ENCODE data around the gene PRKACG.
"Not testable (repeated sequence)": the region's sequence is repeated elsewhere in the genome, so short reads cannot be mapped to it uniquely, and the experiment has no call there.

The PRKACG gene
- 0 to 0.99 (median 0) reads per million in 17 experiments for total RNA-seq

DNA sequence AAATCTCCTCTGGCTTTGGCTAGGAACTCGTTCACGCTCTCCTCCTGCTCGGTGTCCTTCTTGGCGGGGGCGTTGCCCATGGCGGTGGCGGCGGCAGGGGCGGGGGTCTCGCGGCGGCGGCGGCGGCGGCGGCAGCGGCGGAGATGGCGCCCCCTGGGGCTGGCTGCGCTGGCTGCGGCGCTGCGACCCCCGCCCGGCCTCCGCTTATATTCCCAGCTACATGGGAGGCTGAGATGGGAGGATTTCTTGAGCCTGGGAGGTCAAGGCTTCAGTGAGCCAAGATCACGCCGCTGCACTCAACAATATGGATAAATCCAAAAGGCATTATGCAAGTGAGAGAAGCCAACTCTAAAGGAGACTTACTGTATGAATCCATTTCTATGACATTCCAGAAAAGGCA is at the start of gene PRKACG:
PRKACG (minus strand) TSS at position 101 of the 400 bp plus-strand sequence; CDS start at position 80, 21 bp downstream.
- no peak for DNase-seq

DNA sequence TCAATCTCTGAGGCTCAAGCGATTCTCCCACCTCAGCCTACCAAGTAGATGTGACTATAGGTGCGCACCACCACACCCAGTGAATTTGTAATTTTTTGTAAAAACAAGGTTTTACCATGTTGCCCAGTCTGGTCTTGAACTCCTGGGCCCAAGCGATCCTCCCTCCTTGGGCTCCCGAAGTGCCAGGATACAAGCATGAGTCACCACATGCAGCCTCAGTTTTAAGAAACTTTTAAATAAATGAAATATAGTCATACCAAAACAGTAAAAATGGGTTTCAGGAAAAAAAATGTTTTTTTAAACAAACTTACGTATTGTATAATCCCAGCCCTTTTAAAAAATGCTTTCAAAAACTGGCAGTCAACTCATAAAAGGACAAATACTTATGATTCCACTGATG is 48.3 kb upstream of the PRKACG start:
- no peak for DNase-seq

DNA sequence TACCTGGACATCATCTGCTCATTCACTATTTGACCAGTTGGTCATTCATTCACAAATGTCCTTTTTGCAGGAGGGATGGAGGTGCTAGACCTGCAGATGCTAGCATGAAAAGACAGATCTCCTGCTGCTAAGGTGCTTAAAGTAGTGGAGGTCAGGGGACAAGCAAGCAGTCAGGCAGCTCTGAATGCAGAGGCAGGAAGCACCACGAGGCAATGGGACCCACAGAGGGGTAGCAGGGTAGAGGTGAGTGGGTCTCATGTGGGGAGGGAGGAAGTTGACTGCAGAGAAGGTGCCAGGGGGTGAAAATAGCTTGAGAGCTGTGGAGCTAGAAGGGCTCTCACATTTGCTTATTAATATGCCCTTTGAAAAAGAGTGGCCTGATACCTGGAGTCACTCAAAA is 46.9 kb upstream of the PRKACG start:
- no peak for DNase-seq

DNA sequence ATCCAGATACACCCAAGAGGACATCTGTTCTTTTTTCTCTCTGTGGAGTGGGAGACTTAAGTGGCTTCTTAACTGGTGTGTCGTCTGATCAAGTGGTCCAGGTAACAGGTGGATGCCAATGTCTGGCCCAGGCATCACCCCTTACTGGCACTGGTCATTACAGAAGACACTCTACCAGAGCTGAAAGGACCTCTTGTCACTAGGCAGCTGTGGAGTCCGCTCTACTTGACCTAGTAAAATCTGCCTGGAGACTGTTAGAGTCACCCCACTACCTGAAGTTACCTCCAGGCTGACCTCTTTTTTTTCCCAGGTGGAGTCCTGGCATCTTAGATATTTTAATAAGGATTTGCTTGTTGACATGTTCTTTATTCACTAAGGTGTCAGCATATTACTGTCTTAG is 44.2 kb upstream of the PRKACG start:
- DNase-seq, result no peak

DNA sequence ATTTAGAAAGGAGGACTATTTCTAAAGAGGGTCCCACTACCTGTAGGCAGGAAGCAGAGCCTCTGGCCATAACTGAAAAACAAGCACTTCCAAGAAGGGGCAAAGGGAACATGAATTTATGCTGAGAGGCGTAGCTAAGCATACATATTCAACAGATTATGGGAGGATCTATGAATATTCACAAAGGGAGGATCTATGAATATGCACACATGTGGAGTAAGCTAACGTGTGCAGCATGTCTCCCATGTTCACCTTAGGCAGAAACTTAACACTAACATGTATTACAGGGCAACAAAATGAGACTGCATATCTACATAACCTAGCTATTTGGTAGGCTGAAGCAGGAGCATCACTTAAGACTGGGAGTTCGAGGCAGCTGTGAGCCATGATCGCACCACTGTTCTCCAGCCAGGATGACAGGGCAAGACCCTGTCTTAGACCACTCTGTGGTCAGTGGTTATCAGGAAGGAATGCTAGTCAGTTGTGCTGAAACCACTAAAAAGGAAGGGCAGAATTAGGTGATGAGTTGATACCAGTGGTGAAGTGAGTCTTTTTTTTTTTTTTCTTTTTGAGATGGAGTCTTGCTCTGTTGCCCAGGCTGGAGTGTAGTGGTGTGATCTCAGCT is 42.4 kb upstream of the PRKACG start:
- no peak for DNase-seq

DNA sequence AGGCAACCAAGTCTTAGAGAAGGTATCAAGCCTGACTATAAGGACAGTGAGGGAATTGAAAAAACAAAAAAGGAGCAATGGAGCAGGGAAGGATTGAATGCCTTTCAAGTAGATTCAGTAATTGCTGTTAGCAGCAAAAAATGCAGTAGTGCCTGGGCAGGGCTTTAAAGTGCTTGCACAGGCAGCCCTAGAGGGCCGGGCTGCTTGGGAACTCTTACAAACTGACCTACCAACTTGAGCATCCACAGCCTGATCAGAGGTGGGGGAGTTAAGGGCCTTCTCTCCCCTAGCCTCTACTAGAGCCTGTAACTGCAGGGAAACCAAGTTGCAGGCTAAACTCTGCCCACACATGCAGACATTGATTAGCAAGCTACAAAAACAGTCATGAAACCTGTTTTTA is 41.1 kb upstream of the PRKACG start:
- no peak for DNase-seq

DNA sequence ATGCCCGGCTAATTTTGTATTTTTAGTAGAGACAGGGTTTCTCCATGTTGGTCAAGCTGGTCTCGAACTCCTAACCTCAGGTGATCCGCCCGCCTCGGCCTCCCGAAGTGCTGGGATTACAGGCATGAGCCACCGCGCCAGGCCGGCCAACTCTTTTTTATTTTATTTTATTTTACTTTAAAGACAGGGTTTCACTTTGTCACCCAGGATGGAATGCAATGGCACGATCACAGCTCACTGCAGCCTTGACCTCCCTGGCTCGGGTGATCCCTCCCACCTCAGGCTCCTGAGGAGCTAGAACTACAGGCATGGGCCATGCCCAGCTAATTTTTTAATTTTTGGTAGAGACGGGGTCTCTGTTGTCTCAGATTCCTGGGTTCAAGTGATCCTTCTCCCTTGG is 37.0 kb upstream of the PRKACG start:
- DNase-seq, result not testable (repeated sequence)

DNA sequence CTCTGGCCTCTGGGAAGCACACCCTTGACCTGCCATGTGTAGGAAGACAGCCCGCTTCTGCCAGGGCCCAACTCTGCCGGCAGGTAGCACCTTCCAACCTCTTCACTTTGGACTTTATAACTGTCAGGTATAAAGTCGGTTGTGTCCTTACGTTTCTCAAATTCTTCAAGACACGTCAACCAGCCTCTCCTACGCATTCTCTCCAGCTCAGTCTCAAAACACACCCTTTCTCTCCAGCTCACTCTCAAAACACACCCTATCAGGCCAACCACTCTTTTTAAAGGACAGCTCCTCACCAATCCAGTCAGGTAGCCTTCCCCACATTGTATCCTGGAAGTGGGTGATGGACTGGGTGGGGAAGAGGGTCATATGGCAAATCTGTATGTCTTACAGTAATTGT is 35.2 kb upstream of the PRKACG start:
- DNase-seq, result no peak

DNA sequence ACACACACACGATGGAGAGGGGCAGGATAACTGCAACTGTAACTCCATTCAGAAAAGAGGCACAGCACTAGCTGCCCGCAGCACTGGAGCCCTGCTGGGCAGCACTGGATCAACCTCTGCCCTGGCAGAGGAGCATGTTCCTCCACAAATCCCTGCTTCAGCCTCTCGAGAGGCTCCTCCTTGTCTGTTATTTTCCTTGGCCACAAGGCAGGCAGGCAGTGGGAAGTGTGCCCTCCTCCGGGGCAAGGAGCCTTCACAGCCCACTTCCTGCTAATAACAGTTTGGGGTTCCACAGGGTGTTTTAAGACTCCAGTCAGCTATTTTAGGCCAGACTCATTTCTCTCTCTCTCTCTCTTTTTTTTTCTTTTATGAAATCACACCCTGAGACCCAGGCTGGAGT is 33.5 kb upstream of the PRKACG start:
- DNase-seq, result peak; percentile 11 to 45 (median 28)

DNA sequence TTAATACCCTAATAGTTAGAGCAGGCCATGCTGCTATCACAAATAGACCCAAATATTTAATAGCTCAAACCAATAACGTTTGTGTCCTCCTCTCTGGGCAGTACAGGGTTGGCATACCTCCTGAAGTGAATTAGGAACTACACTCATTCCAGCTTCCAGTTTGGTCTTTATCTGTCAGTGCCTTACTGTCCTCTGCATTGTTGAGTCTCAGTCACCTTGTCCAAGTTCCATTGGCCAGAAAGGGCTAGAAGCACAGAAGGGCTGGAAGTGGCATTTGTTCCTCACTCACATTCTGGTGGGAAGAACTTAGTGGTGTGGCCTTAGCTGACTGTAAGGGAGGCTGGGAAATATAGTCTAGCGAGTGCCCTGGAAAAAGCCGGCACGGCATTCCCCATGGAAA is 32.8 kb upstream of the PRKACG start:
- no peak for DNase-seq

DNA sequence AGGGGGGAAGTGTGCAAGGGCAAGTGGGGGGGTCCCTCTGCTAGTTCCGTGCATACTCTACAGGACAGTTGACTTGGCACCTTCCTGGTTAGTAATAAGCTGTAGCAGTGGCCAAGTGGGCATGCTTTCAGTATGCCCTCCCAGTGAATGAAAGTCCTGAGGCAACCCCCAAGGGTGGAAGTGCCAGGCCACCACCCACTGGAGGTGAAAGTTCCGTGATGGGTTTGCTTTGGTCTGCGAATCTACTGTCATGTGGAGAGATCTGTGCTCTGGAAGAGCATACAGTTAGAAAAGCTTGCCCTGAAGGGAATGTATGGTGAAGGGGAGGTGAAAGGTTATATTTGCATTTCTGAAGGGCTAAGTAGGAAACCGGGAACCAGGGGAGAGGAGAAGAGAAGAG is 31.9 kb upstream of the PRKACG start:
- no peak for DNase-seq

DNA sequence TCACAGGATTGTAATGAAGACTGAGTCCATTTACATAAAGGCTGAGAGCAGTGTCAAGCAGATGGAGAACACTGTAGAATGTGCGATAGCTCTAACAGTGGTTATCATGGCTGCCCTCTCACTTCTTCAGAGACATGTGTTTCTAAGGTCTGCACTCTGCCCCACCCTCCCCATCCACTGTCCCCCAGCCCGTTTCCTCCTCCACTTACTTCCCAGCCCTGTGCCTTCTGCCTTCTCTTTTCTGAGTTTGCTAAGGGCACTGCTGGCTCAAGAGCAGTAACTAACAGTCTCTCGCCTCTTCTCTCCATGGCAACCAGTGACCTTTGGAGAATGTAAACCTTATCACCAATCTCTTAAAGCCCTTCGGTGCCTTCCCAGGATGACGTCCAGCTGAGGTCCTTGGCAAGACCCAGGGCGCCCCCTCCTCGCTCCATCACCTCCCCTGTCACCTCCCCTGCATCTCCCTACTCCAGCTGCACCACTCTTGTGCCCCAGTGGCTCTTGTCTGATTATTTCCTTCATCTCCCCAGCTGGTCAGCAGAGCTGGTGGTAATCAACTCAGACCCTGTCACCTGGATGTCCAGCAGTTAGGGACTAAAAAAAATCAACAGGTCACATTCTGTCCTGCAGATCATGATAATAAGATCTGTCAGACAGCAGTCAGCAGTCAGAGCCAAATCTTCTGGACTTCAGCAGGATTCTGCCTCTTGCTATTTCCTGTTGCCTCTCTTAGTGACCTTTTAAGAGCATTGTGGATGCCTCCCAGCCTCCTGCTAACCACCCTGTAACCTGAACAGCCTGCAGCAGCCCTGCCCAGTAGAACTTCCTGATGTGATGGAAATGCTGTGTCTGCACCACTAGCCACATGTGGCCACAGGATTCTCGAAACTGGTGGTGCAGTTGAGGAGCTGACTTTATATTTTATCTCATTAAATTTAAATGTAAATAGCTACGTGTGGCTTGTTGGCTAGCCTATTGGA is 30.6 kb upstream of the PRKACG start:
- no peak for DNase-seq

DNA sequence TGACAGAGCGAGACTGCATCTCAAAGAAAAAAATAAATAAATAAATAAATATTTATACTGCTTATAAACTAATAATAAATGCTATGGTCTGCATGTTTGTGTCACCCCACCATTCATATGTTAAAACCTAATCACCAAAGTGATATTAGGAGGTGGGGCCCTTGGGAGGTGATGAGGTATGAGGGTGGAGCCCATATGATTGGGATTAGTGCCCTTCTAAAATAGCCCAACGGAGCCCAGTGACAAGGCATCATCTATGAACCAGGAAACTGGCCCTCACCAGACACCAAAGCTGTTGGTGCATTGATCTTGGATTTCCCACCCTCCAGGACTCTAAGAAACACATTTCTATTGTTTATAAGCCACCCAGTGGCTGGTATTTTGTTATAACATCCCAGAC is 26.7 kb upstream of the PRKACG start:
- no peak for DNase-seq

DNA sequence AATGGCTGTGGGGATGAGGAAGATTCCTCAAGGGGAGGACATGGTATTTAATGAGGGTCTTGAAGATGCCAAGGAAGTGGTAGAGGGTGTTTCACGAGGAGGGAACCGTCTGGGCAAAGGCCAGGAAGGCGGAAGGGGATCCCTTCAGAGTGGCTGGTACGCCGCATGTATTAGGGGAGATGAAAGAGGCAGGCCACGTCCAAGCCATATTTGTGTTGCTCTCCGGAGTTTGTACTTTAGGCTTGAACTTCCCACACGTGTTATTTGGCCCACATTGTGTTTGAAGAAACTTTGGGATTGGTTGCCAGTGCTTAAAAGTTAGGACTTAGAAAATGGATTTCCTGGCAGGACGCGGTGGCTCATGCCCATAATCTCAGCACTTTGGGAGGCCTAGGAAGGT is 22.9 kb upstream of the PRKACG start:
- no peak for DNase-seq

DNA sequence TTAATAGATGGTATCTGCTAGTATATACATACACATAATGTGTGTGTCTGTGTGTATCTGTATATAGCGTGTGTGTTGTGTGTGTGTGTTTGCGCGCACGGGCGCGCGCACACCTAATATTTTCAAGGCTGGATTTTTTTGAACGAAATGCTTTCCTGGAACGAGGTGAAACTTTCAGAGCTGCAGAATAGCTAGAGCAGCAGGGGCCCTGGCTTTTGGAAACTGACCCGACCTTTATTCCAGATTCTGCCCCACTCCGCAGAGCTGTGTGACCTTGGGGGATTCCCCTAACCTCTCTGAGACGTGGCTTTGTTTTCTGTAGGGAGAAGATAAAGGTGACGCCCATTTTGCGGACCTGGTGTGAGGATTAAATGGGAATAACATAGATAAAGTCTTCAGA is 22.4 kb upstream of the PRKACG start:
- peak; percentile 52 to 56 (median 54) for DNase-seq

DNA sequence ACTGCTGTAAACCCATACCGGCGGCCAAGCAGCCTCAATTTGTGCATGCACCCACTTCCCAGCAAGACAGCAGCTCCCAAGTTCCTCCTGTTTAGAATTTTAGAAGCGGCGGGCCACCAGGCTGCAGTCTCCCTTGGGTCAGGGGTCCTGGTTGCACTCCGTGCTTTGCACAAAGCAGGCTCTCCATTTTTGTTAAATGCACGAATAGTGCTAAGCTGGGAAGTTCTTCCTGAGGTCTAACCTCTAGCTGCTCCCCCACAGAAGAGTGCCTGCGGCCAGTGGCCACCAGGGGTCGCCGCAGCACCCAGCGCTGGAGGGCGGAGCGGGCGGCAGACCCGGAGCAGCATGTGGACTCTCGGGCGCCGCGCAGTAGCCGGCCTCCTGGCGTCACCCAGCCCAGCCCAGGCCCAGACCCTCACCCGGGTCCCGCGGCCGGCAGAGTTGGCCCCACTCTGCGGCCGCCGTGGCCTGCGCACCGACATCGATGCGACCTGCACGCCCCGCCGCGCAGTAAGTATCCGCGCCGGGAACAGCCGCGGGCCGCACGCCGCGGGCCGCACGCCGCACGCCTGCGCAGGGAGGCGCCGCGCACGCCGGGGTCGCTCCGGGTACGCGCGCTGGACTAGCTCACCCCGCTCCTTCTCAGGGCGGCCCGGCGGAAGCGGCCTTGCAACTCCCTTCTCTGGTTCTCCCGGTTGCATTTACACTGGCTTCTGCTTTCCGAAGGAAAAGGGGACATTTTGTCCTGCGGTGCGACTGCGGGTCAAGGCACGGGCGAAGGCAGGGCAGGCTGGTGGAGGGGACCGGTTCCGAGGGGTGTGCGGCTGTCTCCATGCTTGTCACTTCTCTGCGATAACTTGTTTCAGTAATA is 21.8 kb upstream of the PRKACG start, which contains the start of gene FXN:
FXN (plus strand) TSS at position 315 of the 871 bp plus-strand sequence; CDS start at position 346, 31 bp downstream.
- DNase-seq, result peak; percentile 89 to 94 (median 92)

DNA sequence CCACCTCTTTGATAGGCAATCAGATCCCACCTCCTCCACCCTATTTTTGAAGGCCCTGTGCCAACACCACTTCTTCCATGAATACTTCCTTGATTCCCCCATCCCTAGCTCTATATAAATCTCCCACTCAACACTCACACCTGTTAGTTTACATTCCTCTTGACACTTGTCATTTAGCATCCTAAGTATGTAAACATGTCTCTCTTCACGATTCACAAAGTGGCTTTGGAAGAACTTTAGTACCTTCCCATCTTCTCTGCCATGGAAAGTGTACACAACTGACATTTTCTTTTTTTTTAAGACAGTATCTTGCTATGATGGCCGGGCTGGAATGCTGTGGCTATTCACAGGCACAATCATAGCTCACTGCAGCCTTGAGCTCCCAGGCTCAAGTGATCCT is 20.2 kb upstream of the PRKACG start:
- no peak for DNase-seq

DNA sequence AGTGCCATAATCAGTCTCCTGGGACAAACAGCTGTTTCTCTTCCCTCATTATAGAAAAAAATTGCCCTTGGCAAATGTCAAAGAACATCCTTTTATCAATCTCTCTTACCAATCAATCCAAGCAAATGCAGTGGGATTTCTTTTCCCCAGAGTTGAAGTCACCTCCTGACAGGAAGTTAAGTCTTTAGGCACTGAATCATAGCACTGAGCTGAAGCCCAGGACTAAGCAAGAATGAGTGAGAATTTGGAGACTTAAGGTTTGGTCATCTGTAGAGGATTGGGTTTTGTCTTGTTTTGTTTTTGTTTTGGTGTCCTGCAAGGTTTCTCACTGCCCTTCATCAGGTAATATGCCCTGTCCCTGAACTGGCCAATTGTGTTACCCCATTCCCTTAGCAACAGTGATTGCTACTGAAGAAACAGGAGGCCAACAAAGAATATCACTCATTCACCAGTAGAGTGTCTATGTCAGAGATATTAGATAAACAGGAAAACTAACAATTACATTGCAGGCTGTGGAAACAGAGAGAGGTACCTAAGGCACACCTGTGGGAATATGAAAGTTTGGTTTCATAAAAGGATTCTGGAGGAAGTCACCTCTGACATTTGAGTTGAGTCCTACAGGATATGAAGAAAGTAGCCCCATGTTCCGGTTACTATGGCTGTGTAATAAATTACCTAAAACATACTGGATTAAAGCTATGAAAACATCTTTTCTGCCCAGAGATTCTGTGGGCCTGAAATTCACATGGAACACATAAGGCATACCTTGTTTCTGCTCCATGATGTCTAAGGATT is 17.1 kb upstream of the PRKACG start:
- DNase-seq, result peak in 3 of 4 experiments; percentile 18 to 35 (median 28)

DNA sequence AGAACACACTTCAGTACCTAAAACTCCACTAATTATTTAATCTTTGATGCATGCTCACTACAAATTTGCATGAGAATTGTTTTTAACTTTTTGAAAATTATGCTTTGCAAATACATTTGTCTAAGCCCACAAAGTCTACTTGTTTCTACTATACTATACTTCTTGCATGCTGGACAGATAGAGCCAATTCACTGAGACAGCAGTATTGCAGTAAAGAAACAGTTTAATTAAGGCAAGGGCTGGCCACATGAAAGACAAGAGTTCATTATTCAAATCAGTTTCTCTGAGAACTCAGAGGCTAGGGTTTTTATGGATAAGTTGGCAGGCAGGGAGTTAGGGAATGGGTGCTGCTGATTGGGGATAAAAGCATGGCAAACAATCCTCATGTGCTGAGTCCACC is 15.6 kb upstream of the PRKACG start:
- no peak for DNase-seq

DNA sequence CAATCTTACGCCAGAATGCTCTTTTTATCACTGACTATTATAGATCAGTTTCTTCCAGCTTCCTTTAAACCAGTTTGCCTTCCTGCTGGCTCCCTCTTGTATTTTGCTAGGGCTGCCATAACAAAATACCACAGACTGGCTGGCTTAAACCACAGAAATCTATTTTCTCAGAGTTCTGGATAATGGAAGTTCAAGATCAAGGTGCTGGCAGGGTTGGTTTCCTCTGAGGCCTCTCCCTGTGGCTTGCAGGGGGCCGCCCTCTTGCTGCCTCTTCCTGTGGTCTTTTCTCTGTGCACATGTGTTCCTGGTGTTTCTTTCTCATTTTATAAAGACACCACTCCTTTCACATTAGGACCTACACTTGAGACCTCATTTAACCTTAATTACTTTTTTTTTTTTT is 14.8 kb upstream of the PRKACG start:
- no peak for DNase-seq

DNA sequence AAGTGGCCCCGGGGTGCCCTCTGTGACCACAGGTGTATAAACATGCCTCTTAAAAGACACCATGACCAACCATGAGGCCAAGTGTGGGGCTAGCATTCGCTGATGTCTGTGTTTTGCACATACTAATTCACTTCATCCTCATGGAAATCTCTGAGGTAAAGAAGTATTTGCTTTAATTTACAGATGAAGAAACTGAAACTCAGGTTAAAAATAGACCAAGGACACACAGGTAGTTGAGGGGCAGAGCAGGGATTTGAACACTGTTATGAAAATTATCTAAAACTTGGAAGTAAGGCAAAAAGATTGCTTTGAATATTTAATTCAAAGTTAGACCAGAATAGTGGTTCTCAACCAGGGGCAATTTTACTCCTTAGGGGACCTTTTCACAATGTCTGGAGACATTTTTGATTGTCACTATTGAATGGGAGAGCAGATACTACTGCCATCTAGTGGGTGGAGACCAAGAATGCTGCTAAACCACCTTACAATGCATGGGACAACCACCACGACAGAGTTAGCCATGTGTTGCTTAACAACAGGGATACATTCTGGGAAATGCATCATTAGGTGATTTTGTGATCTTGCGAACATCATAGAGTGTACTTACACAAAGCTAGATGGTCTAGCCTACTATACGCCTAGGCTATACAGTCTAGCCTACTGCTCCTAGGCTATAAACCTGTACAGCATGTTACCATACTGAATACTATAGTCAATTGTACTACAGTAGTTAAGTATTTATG is 13.6 kb upstream of the PRKACG start:
- DNase-seq, result peak; percentile 55 to 76 (median 64)
